WTC11 (cell line): ENCODE data around the gene GALR2. TPM values are rescaled to one million over a fixed set of nuclear protein-coding genes. Genes with fewer than 3 reads are reported as not detected.

Experiments used
- ATAC-seq: fragments of 200-7000 bp; cut with Tn5 transposase; 2 replicates; pipeline ENCODE4 v1.10.0; 2021; ENCODE audit warnings: mild to moderate bottlenecking, moderate library complexity
- CTCF ChIA-PET: fragments of 300-600 bp; sonication (Branson Sonifier 250); formaldehyde crosslinking; loops from one replicate; lab custom pipeline; 2021; ENCODE audit warnings: antibody characterized with exemption; lab: Charles Lee
- POLR2A ChIA-PET: fragments of 350-600 bp; sonication (Branson Sonifier 250); formaldehyde crosslinking; loops from one replicate; lab custom pipeline; 2021; ENCODE audit warnings: antibody characterized with exemption; lab: Charles Lee
- DNase-seq: peaks from one replicate; pipeline ENCODE4 v3.0.0; 2021; ENCODE audit warnings: low spot score
- H3K27ac Mint-ChIP-seq: 2 replicates; pipeline ENCODE4 v1.8.0; 2021; ENCODE audit warnings: mixed read lengths
- H3K27me3 Mint-ChIP-seq: 2 replicates; pipeline ENCODE4 v1.8.0; 2021; ENCODE audit warnings: low read depth, mild to moderate bottlenecking, moderate library complexity, mixed read lengths
- H3K36me3 Mint-ChIP-seq: 2 replicates; pipeline ENCODE4 v1.8.0; 2021; ENCODE audit warnings: mixed read lengths
- H3K4me1 Mint-ChIP-seq: 2 replicates; pipeline ENCODE4 v1.8.0; 2022; ENCODE audit warnings: mixed read lengths
- H3K4me3 Mint-ChIP-seq: 2 replicates; pipeline ENCODE4 v1.8.0; 2021; ENCODE audit warnings: mild to moderate bottlenecking, moderate library complexity, mixed read lengths
- H3K9me3 Mint-ChIP-seq: 2 replicates; pipeline ENCODE4 v1.8.0; 2021; ENCODE audit warnings: mixed read lengths
- AFF4 ChIP-seq: sonication (generic); formaldehyde crosslinking; IDR thresholded peaks from 2 replicates; pipeline ENCODE4 v1.8.1; 2023; ENCODE audit warnings: mild to moderate bottlenecking, missing genetic modification reagents, borderline replicate concordance
- AR ChIP-seq: fragments of 250-450 bp; sonication (Bioruptor Pico); IDR thresholded peaks from 2 replicates; pipeline ENCODE4 v1.9.0; 2021; ENCODE audit warnings: mild to moderate bottlenecking
- ATF6 ChIP-seq: sonication (generic); formaldehyde crosslinking; IDR thresholded peaks from 2 replicates; pipeline ENCODE4 v1.8.1; 2023; ENCODE audit warnings: mild to moderate bottlenecking, missing genetic modification reagents
- CBFB ChIP-seq: sonication (generic); formaldehyde crosslinking; IDR thresholded peaks from 2 replicates; pipeline ENCODE4 v1.8.1; 2022; ENCODE audit warnings: mild to moderate bottlenecking, low read depth, missing genetic modification reagents
- CDX4 ChIP-seq: fragments of 250-450 bp; sonication (Bioruptor Pico); IDR thresholded peaks from 2 replicates; pipeline ENCODE4 v1.9.0; 2021; ENCODE audit warnings: moderate library complexity, mild to moderate bottlenecking, inconsistent platforms, borderline replicate concordance
- CREB1 ChIP-seq: sonication (generic); formaldehyde crosslinking; IDR thresholded peaks from 2 replicates; pipeline ENCODE4 v1.8.0; 2023; ENCODE audit warnings: mild to moderate bottlenecking, missing genetic modification reagents
- IRF1 ChIP-seq: sonication (generic); formaldehyde crosslinking; IDR thresholded peaks from 2 replicates; pipeline ENCODE4 v1.8.0; 2023; ENCODE audit warnings: missing genetic modification reagents
- JAZF1 ChIP-seq: fragments of 250-450 bp; sonication (Bioruptor Pico); IDR thresholded peaks from 2 replicates; pipeline ENCODE4 v1.9.0; 2021; ENCODE audit warnings: moderate library complexity, mild to moderate bottlenecking, inconsistent platforms
- KAT7 ChIP-seq: sonication (generic); formaldehyde crosslinking; IDR thresholded peaks from 2 replicates; pipeline ENCODE4 v1.8.1; 2023; ENCODE audit warnings: missing genetic modification reagents, mild to moderate bottlenecking, borderline replicate concordance
- MLX ChIP-seq: sonication (generic); formaldehyde crosslinking; IDR thresholded peaks from 2 replicates; pipeline ENCODE4 v1.8.1; 2023; ENCODE audit warnings: mild to moderate bottlenecking, missing genetic modification reagents, moderate library complexity
- PRRX2 ChIP-seq: fragments of 250-450 bp; sonication (Bioruptor Pico); IDR thresholded peaks from 2 replicates; pipeline ENCODE4 v1.8.0; 2021; ENCODE audit warnings: mild to moderate bottlenecking
- RELA ChIP-seq: sonication (generic); formaldehyde crosslinking; IDR thresholded peaks from 2 replicates; pipeline ENCODE4 v1.8.1; 2022; ENCODE audit warnings: missing genetic modification reagents, mild to moderate bottlenecking, borderline replicate concordance
- TCF7 ChIP-seq: sonication (generic); formaldehyde crosslinking; IDR thresholded peaks from 2 replicates; pipeline ENCODE4 v1.8.0; 2022; ENCODE audit warnings: mild to moderate bottlenecking, low read depth, missing genetic modification reagents, moderate library complexity
- TEAD4 ChIP-seq: sonication (generic); formaldehyde crosslinking; IDR thresholded peaks from 2 replicates; pipeline ENCODE4 v1.8.0; 2022; ENCODE audit warnings: mild to moderate bottlenecking, missing genetic modification reagents
- ZMAT4 ChIP-seq: fragments of 250-450 bp; sonication (Bioruptor Pico); IDR thresholded peaks from 2 replicates; pipeline ENCODE4 v1.9.0; 2021; ENCODE audit warnings: mild to moderate bottlenecking
- ZNF138 ChIP-seq: sonication (generic); formaldehyde crosslinking; conservative IDR thresholded peaks from 2 replicates; pipeline ENCODE4 v1.8.1; 2022; ENCODE audit warnings: mild to moderate bottlenecking, moderate library complexity, missing genetic modification reagents
- ZNF219 ChIP-seq: sonication (generic); formaldehyde crosslinking; IDR thresholded peaks from 2 replicates; pipeline ENCODE4 v1.8.0; 2023; ENCODE audit warnings: missing genetic modification reagents, mild to moderate bottlenecking, borderline replicate concordance
- ZNF317 ChIP-seq: sonication (generic); formaldehyde crosslinking; IDR thresholded peaks from 2 replicates; pipeline ENCODE4 v1.8.1; 2023; ENCODE audit warnings: low read depth, mild to moderate bottlenecking, moderate library complexity, missing genetic modification reagents, borderline replicate concordance
- ZNF396 ChIP-seq: fragments of 250-450 bp; sonication (Bioruptor Pico); IDR thresholded peaks from 2 replicates; pipeline ENCODE4 v1.8.0; 2021; ENCODE audit warnings: mild to moderate bottlenecking, moderate library complexity, borderline replicate concordance
- ZNF416 ChIP-seq: fragments of 250-450 bp; sonication (Bioruptor Pico); IDR thresholded peaks from 2 replicates; pipeline ENCODE4 v1.9.0; 2021; ENCODE audit warnings: mild to moderate bottlenecking, inconsistent platforms
- ZNF425 ChIP-seq: fragments of 250-450 bp; sonication (Bioruptor Pico); conservative IDR thresholded peaks from 2 replicates; pipeline ENCODE4 v1.9.0; 2021; ENCODE audit warnings: mild to moderate bottlenecking
- total RNA-seq: library from RNA; stranded (reverse); gene quantifications from 3 replicates; pipeline ENCODE4 v1.2.3, GENCODE V29; 2021

The GALR2 gene
- total RNA-seq, 1 experiment from 2014 or later = 2.9 TPM

- H3K9me3 Mint-ChIP-seq = no peaks in the 10 kb centered on the region
- CTCF ChIA-PET = interaction anchor here (0.8 to 5.5 kb wide), 3 partner anchors 12 to 27 kb away, joined by 3 to 42 read pairs (median 3); no protein-coding TSS in a partner anchor
- no peaks in the 10 kb centered on the region for H3K36me3 Mint-ChIP-seq
- H3K4me1 Mint-ChIP-seq = peaks cover 25% of the 10 kb centered on the region
- ATAC-seq = no peak
- no peaks in the 10 kb centered on the region for H3K27me3 Mint-ChIP-seq
- no peak for TF ChIP-seq ZMAT4 (CRISPR knock-in tag)
- TF ChIP-seq JAZF1 (CRISPR knock-in tag) = no peak
- no peak for TF ChIP-seq TCF7 (CRISPR knock-in tag)
- TF ChIP-seq ZNF138 (CRISPR knock-in tag) = no peak
- no peak for TF ChIP-seq CDX4 (CRISPR knock-in tag)
- no peak overlapping the region for H3K4me3 Mint-ChIP-seq
- POLR2A ChIA-PET = no interaction called here
- no peak for DNase-seq
- no peak overlapping the region for H3K27ac Mint-ChIP-seq
Observed at GRCh38 chr17:76032780-76033108, 41.8 kb upstream of the GALR2 start.

GRCh38 chr17:76033139-76033538 lies 41.4 kb upstream of the GALR2 start:
- DNase-seq = no peak
- H3K36me3 Mint-ChIP-seq = no peaks in the 10 kb centered on the region; the same call in 1 of the 2 replicates
- TF ChIP-seq ZNF219 (CRISPR knock-in tag) (no peak), ZNF425 (CRISPR knock-in tag) (no peak), ATF6 (CRISPR knock-in tag) (no peak), CREB1 (CRISPR knock-in tag) (no peak), AR (CRISPR knock-in tag) (no peak), IRF1 (no peak), ZNF317 (CRISPR knock-in tag) (no peak), ZNF416 (CRISPR knock-in tag) (no peak), MLX (CRISPR knock-in tag) (no peak), TEAD4 (CRISPR knock-in tag) (no peak), PRRX2 (CRISPR knock-in tag) (no peak), AFF4 (CRISPR knock-in tag) (no peak), CBFB (CRISPR knock-in tag) (no peak), RELA (CRISPR knock-in tag) (no peak), KAT7 (no peak), ZNF396 (CRISPR knock-in tag) (no peak)
- POLR2A ChIA-PET = no interaction called here
- peaks cover 25% of the 10 kb centered on the region for H3K4me1 Mint-ChIP-seq
- no peaks in the 10 kb centered on the region for H3K27me3 Mint-ChIP-seq
- no peak for ATAC-seq
- no peaks in the 10 kb centered on the region for H3K9me3 Mint-ChIP-seq
- CTCF ChIA-PET = interaction anchor here (0.7 to 5.5 kb wide), 5 partner anchors 12 to 247 kb away, joined by 3 to 42 read pairs (median 5); no protein-coding TSS in a partner anchor
- no peak overlapping the region for H3K4me3 Mint-ChIP-seq
- no peak overlapping the region for H3K27ac Mint-ChIP-seq
